ENCODE data around the gene MON1B.
"Not testable (repeated sequence)": the region's sequence is repeated elsewhere in the genome, so short reads cannot be mapped to it uniquely, and the experiment has no call there.

Gene MON1B

GRCh38 chr16:77197747-77198146 lies 6.8 kb downstream of the MON1B start:
- DNase-seq (ENCODE audit: low spot score): no peak

DNA sequence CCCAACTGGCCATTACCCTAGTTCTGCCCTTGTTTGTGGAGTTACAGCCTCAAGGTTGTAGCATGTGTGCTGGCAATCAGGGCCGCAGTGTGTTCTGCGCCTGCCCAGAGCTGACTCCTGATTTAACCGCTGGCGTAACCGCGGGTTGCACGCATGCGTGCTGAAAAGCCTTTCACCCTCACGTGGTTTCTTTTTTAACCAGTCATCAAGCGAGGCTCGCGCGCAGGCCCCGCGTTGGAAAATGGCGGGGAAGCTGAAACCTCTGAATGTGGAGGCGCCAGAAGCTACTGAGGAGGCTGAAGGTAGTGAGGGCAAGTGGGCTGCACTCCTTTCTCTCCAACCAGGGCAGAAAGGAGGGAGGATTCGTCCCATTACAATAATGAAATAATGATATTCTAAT lies 8.2 kb downstream of the MON1B start, which contains the start of gene SYCE1L:
Gene SYCE1L, plus strand, starts transcription at position 198 of the 400 bp plus-strand sequence. Its CDS starts 44 bp downstream, at position 242.
- no peak for DNase-seq (ENCODE audit: low spot score)

DNA sequence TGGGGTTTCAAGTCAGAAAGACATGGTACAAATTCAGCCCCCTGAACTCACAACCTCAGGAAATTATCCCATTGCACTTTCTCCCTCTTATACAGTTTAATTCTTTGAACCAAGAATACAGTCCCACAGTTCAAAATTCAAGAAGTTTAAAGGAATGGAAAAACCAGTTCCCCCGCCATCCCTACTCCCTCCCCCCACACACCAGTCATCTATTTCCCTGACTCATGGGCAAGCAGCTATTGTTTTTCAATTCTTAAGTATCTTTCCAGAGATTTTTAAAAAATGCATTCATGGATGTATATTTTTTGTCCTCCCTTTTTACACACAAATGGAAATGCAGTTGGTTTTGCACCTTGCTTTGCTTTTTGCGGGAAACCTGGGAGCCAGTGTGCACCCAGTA lies 15.5 kb downstream of the MON1B start:
- no peak for DNase-seq (ENCODE audit: low spot score)

GRCh38 chr16:77207030-77207429 lies 16.0 kb downstream of the MON1B start:
- DNase-seq (ENCODE audit: low spot score): no peak

- DNase-seq (ENCODE audit: low spot score): no peak
These were observed 17.4 kb downstream of the MON1B start for GRCh38 chr16:77208382-77208781.

- DNase-seq (ENCODE audit: low spot score): peak; percentile 88
These were observed 21.1 kb downstream of the MON1B start for GRCh38 chr16:77211880-77212740.

DNA sequence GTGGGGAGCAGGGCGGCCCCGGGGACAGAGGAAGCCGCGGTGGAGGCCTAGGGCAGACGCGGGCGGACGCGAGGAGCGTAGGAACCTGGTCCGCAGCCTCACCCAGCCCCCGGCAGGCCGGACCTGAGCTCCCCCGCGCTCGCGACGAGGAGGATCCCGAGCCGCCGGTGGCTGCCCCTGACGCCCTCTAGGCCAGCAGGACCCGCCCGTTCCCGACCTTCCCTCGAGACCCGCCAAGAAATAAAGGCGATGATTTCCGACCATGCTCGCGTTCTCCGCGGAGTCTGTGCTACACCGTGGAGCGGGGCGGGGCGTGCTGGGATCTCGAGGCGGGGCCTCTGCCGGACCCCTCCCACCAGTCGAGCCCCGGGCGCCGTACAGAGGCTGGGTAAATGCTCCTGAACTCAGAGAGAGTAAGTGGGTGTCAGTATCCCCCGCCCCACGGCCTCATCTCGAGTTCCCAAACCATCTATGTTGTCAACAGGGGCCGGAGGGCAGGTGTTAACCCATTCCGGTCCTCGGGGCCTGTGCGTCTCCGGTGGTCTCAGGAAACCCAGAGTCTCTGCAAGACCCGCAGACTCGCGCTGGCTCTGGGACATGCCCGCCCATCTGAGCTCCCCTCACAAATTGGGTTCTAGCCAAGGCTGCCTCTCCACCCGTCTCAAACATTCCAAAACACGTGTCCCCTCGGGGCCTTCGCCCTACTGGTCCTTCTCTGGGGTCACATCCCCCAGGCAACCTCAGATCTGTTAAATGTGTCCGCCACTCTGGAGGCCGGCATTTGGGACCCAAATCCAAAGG lies 22.0 kb downstream of the MON1B start:
- peak; percentile 79 for DNase-seq (ENCODE audit: low spot score)

- DNase-seq (ENCODE audit: low spot score): no peak
These were observed 22.6 kb downstream of the MON1B start for GRCh38 chr16:77213542-77214106.

DNA sequence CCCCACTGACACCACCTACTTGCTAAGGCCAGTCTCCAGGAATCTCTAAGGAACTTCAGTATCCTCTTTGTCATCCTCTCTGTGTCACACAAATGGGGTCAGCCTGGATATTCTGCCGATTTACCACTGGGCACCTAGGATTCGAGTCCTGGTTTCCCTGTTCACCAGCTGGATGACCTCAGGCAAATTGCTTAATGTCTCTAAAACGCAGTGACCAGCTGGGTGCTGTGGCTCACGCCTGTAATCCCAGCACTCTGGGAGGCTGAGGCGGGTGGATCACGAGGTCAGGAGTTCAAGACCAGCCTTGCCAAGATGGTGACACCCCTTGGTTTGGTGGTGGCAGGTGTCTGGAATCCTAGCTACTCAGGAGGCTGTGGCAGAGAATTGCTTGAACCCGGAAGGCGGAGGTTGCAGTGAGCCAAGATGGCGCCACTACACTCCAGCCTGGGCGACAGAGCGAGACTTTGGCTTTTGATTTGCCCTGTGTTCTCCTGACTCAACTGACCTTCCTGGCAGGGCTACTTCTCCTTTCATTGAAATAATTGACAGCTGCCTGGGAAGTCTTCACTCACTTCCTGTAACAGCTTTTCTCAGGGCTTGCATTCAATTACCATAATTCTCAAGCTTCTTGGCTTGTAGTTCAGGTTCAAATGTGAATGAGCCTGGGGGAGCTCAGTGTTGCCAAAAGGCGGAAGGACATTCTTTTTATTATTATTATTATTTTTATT lies 23.6 kb downstream of the MON1B start:
- no peak for DNase-seq (ENCODE audit: low spot score)

DNA sequence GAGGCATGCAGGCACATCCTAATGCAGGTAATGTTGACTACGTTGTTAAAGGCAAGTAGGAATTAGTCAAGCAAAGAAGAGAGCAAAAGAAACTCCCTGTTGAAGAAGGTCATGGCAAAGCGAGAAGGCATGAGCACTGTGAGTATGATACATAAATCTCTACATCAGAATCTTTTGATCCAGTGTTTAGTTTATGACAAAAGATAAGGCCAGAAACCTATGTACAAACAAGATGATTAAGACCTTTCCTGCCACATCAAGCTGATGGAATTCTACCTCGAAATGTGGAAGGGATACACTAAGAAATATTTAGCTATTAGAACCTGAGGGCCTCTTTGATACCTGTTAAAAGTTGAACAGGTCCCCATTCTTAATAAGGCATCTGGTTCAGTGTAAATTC lies 28.4 kb downstream of the MON1B start:
- no peak for DNase-seq (ENCODE audit: low spot score)

GRCh38 chr16:77220427-77220826 lies 29.4 kb downstream of the MON1B start:
- DNase-seq (ENCODE audit: low spot score): no peak

DNA sequence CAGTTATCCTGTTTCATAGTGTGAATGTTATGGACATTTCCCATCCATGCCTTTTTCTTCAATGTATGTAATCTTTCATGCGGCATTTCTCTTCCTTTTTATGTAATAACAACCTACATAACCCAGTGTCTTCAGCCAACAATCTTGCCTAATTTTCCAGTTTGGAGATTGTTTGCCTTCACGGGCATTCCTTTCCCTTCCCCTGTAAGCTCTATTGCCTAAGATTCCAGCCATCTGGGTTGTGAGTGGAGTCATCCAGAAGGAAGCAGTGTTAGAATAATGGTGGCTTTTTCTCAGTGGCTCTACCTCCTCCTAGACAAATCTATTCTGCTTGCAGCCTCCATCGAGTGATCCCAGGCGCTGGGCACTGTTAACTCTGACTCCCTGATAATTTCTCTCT lies 30.5 kb downstream of the MON1B start:
- DNase-seq (ENCODE audit: low spot score): no peak

- DNase-seq (ENCODE audit: low spot score): peak; percentile 49
These were observed 32.2 kb downstream of the MON1B start for GRCh38 chr16:77223184-77223583.

DNA sequence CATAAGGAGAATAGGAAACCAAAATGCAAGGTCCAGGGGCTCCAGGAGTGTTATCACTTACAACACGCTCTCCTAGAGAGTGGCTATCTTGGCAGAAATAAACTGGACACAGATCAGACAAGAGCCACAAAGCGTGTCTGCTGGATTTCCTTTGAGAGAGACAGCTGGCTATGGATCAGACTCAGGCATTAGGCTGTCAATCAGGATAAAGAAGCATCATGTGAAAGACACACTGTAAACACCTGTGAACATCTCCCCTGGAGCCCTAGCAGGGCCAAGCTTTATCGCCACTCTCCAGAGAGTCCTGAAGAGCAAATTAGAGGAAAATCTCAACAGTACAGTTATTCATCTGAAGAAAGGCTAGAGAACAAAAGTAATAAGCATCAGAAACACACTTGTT lies 34.2 kb downstream of the MON1B start:
- DNase-seq (ENCODE audit: low spot score): no peak

- no peak for DNase-seq (ENCODE audit: low spot score)
These were observed 36.8 kb downstream of the MON1B start for GRCh38 chr16:77227745-77228144.

DNA sequence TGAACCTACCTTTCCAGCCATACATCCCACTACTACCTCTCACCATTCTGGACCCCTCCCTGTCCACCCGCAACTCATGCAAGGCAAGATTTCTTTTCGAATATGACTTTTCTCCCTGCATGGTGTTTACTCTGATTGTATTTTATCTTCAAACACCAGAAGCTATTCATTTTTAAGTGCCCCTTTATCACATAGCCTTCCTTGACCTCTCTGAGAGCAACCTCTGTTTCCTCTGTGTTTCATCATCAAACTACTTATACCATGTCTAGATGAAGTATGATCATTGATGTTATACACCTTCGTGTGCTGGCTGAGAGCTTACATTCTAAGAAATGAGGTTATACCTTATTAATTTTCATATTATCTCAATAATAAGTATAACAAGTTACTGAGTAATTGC lies 40.1 kb downstream of the MON1B start:
- no peak for DNase-seq (ENCODE audit: low spot score)

- no peak for DNase-seq (ENCODE audit: low spot score)
These were observed 43.0 kb downstream of the MON1B start for GRCh38 chr16:77233799-77234519.

- no peak for DNase-seq (ENCODE audit: low spot score)
These were observed 43.6 kb downstream of the MON1B start for GRCh38 chr16:77234611-77235010.

DNA sequence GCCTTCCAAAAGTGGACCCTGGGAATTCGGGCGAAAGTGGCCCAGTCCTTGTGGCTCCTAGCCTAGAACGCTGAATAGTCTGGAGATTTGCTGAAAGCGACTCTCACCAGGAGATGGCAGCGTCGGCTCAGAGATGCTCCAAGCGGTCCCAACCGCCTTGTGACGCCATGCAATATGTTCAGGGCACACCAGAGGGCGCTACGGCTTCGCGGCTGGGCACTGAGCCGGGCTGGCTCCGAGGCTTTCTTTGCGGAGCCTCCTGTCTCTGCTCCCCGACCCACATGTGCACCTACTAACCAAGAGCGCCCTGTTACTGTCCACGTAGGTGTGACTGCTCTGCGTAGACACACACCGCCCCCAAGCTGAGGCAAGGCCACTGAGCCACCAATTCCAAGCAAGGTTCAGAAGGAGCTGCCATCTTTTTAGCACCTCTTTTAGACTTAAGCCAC lies 45.1 kb downstream of the MON1B start:
- peak; percentile 76 for DNase-seq (ENCODE audit: low spot score)

GRCh38 chr16:77238593-77238992 lies 47.6 kb downstream of the MON1B start:
- no peak for DNase-seq (ENCODE audit: low spot score)

DNA sequence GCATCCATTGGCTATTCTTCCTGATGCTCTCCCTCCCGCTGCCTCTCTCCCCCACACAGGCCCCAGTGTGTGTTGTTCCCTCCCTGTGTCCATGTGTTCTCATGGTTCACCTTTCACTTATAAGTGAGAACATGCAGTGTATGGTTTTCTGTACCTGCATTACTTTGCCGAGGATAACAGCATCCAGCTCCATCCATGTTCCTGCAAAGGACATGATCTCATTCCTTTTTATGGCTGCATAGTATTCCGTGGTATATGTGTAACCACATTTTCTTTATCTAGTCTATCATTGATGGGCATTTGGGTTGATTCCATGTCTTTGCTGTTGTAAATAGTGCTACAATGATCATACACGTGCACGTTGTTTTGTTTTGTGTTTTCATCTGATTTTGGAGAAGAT lies 51.5 kb downstream of the MON1B start:
- DNase-seq (ENCODE audit: low spot score): not testable (repeated sequence)

Data from HuH-7 (cell line).